HCT116 (cell line): ENCODE measurements around the gene NTN4. TPM values are rescaled to one million over a fixed set of nuclear protein-coding genes. Genes with fewer than 3 reads are reported as not detected.

Experiments
- ATAC-seq: fragments of 200-7000 bp; cut with Tn5 transposase; 2 replicates; pipeline ENCODE4 v1.9.1; 2020; ENCODE audit warnings: mild to moderate bottlenecking, moderate library complexity
- BruUV-seq: library from RNA; stranded (reverse); fragments of 400-500 nt; replicated peaks from 2 replicates; lab custom pipeline; 2021; lab: Mats Ljungman, UMichigan
- CTCF ChIA-PET: fragments of 300-600 bp; sonication (Branson Sonifier 250); formaldehyde crosslinking; loops from one replicate; lab custom pipeline; 2021; ENCODE audit warnings: antibody characterized with exemption; lab: Charles Lee
- POLR2A ChIA-PET: fragments of 300-600, 350-600 bp; sonication (Branson Sonifier 250); formaldehyde crosslinking; loops from one replicate; lab custom pipeline; 2021; ENCODE audit warnings: antibody characterized with exemption; lab: Charles Lee
- RAD21 ChIA-PET, 2 experiments: fragments of 300-600 bp; sonication (Branson Sonifier 250); formaldehyde crosslinking; loops; one replicate each; lab custom pipeline; 2023; ENCODE audit warnings: low total read pairs in 2 of 2; ENCODE audit not compliant: uncharacterized antibody in 2 of 2, unreplicated experiment in 2 of 2, low non-redundant PET in 1 of 2; lab: Charles Lee
- DNase-seq: peaks from one replicate; pipeline ENCODE4 v3.0.0-alpha.2; 2010; ENCODE audit warnings: low read depth, low spot score
- H2AFZ ChIP-seq: fragments of 200-600 bp; shearing (Covaris generic), sonication (generic); 2 replicates; pipeline ENCODE4 v1.6.1; 2017; ENCODE audit warnings: low read depth, mixed run types, mixed read lengths, antibody characterized with exemption, low read length; ENCODE audit not compliant: poor library complexity, severe bottlenecking
- H3K27ac ChIP-seq: 2 replicates; pipeline ENCODE4 v1.5.1; 2012; ENCODE audit warnings: low read depth, low read length
- H3K27me3 ChIP-seq: fragments of 200-600 bp; sonication (generic); 2 replicates; pipeline ENCODE4 v1.6.1; 2016; ENCODE audit warnings: mixed run types, low read length, mixed read lengths; ENCODE audit not compliant: insufficient read depth
- H3K36me3 ChIP-seq, 2 experiments: fragments of 200-500 bp in 1 of 2; fragments of 200-600 bp in 1 of 2; sonication (Bioruptor generic) in 1 of 2; sonication (generic) in 1 of 2; 2 replicates each; pipeline versions ENCODE4 v1.5.1 to v1.6.1; 2014 to 2016; ENCODE audit warnings: low read length in 2 of 2, inconsistent platforms in 1 of 2, mixed read lengths in 1 of 2, mixed run types in 1 of 2; ENCODE audit not compliant: insufficient read depth in 2 of 2, control insufficient read depth in 1 of 2
- H3K4me1 ChIP-seq, 2 experiments: fragments of 200-600 bp in 1 of 2; sonication (generic) in 1 of 2; 2 replicates each; pipeline versions ENCODE4 v1.5.1 to v1.6.1; 2012 to 2017; ENCODE audit warnings: low read length in 2 of 2, inconsistent platforms in 1 of 2, mild to moderate bottlenecking in 1 of 2, mixed read lengths in 1 of 2, mixed run types in 1 of 2, moderate library complexity in 1 of 2; ENCODE audit not compliant: insufficient read depth in 2 of 2, control insufficient read depth in 1 of 2
- H3K4me2 ChIP-seq: fragments of 200-600 bp; sonication (generic); 2 replicates; pipeline ENCODE4 v1.6.1; 2017; ENCODE audit warnings: mixed run types, low read length, mixed read lengths
- H3K4me3 ChIP-seq, 2 experiments: fragments of 200-600 bp in 1 of 2; sonication (generic) in 1 of 2; replicated peaks in 1 of 2; 2 replicates each; pipeline ENCODE4 v1.5.1; 2011 to 2016; ENCODE audit warnings: low read length in 2 of 2, control low read depth in 1 of 2, low read depth in 1 of 2, mild to moderate bottlenecking in 1 of 2, mixed read lengths in 1 of 2, mixed run types in 1 of 2
- H3K79me2 ChIP-seq: fragments of 200-600 bp; sonication (generic); 2 replicates; pipeline ENCODE4 v1.6.1; 2017; ENCODE audit warnings: mild to moderate bottlenecking, mixed run types, low read length, moderate library complexity, mixed read lengths; ENCODE audit not compliant: insufficient read depth
- H3K9ac ChIP-seq: fragments of 200-600 bp; sonication (generic); 2 replicates; pipeline ENCODE4 v1.6.1; 2016; ENCODE audit warnings: low read length, mixed read lengths
- H3K9me2 ChIP-seq: fragments of 200-600 bp; sonication (generic), shearing (Covaris generic); 2 replicates; pipeline ENCODE4 v1.6.1; 2017; ENCODE audit warnings: mixed run types, mild to moderate bottlenecking, moderate library complexity; ENCODE audit not compliant: insufficient read depth
- H3K9me3 ChIP-seq, 2 experiments: fragments of 200-500 bp in 1 of 2; fragments of 200-600 bp in 1 of 2; sonication (Bioruptor generic) in 1 of 2; sonication (generic) in 1 of 2; 2 replicates each; pipeline ENCODE4 v1.6.1; 2014 to 2017; ENCODE audit warnings: low read length in 2 of 2, mixed read lengths in 2 of 2, inconsistent platforms in 1 of 2, low read depth in 1 of 2, mild to moderate bottlenecking in 1 of 2, mixed run types in 1 of 2, moderate library complexity in 1 of 2; ENCODE audit not compliant: control insufficient read depth in 1 of 2, insufficient read depth in 1 of 2
- H4K20me1 ChIP-seq: fragments of 200-600 bp; sonication (generic), shearing (Covaris generic); 2 replicates; pipeline ENCODE4 v1.6.1; 2017; ENCODE audit warnings: mixed run types, mild to moderate bottlenecking, moderate library complexity; ENCODE audit not compliant: insufficient read depth
- CEBPB ChIP-seq: IDR thresholded peaks from 2 replicates; pipeline ENCODE4 v1.6.1; 2012; ENCODE audit warnings: low read depth
- EGR1 ChIP-seq: IDR thresholded peaks from 2 replicates; pipeline ENCODE4 v1.6.1; 2012; ENCODE audit warnings: low read depth
- ELF1 ChIP-seq: IDR thresholded peaks from 2 replicates; pipeline ENCODE4 v1.6.1; 2012; ENCODE audit warnings: low read depth, borderline replicate concordance
- EZH2 ChIP-seq: fragments of 200-600 bp; sonication (generic); IDR thresholded peaks from 2 replicates; pipeline ENCODE4 v1.6.1; 2017; ENCODE audit warnings: antibody characterized with exemption, mixed run types
- EZH2phosphoT487 ChIP-seq: fragments of 200-600 bp; IDR thresholded peaks from 2 replicates; pipeline ENCODE4 v1.6.1; 2018; ENCODE audit warnings: antibody characterized with exemption, borderline replicate concordance
- JUND ChIP-seq: IDR thresholded peaks from 2 replicates; pipeline ENCODE4 v1.6.1; 2012
- MAX ChIP-seq: IDR thresholded peaks from 2 replicates; pipeline ENCODE4 v1.6.1; 2012
- POLR2A ChIP-seq: IDR thresholded peaks from 2 replicates; pipeline ENCODE4 v1.7.0; 2011; ENCODE audit warnings: borderline replicate concordance; ENCODE audit not compliant: insufficient read depth, insufficient read length; ENCODE audit errors: extremely low read depth
- RAD21 ChIP-seq: IDR thresholded peaks from 2 replicates; pipeline ENCODE4 v1.6.1; 2012; ENCODE audit warnings: low read depth, mild to moderate bottlenecking
- SIN3A ChIP-seq: IDR thresholded peaks from 2 replicates; pipeline ENCODE4 v1.6.1; 2012; ENCODE audit warnings: low read depth
- SP1 ChIP-seq: IDR thresholded peaks from 2 replicates; pipeline ENCODE4 v1.6.1; 2012; ENCODE audit warnings: low read depth
- SRF ChIP-seq: IDR thresholded peaks from 2 replicates; pipeline ENCODE4 v1.6.1; 2012; ENCODE audit warnings: low read depth
- TCF7L2 ChIP-seq: IDR thresholded peaks from 2 replicates; pipeline ENCODE4 v1.7.0; 2011; ENCODE audit warnings: borderline replicate concordance, inconsistent platforms; ENCODE audit not compliant: insufficient read depth, insufficient read length; ENCODE audit errors: extremely low read depth
- ZFX ChIP-seq: fragments of 450-650 bp; IDR thresholded peaks from 2 replicates; pipeline ENCODE4 v1.6.1; 2017
- intact Hi-C: fragments of 100-400 bp; cut with micrococcal nuclease; formaldehyde crosslinking; loops from 2 replicates; pipeline ENCODE4 v1.10.0; 2022
- total RNA-seq: library from RNA; stranded (reverse); gene quantifications from one replicate; pipeline ENCODE4 v1.2.1, GENCODE V29; 2021; ENCODE audit not compliant: unreplicated experiment
- TF ChIP-seq, protein P1 (sequence below): IDR thresholded peaks from 2 replicates; pipeline ENCODE4 v1.6.1; 2012; ENCODE audit warnings: low read depth
- TF ChIP-seq, protein P2 (sequence below): IDR thresholded peaks from 2 replicates; pipeline ENCODE4 v1.6.1; 2012

The NTN4 gene
- total RNA-seq, 1 experiment from 2014 or later = 4.3 TPM

DNA sequence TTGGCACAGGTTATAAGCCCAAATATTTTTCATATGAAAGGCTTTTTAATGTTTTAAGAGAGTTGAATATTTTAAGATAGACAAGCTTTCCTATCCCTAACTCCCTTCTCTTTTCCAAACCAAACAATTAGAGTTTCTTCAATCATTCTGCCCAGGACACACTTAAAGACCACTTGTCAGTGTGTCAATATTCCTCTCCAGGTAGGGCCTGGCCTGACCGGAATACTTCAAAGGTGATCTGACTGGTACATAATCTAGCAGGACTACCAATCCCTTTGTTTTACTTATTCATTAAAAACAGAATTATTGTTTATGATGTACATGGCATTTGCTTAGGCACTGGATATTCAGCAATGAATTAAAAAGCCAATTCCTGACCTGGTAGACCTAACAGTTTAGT, 44.0 kb upstream of the NTN4 start:
- Histone ChIP-seq H3K9ac (no peak overlapping the region), H3K36me3 (no peaks in the 10 kb centered on the region), H3K4me3 (no peak overlapping the region), H3K79me2 (no peaks in the 10 kb centered on the region), H2AFZ (no peak overlapping the region), H3K9me2 (no peaks in the 10 kb centered on the region), H3K27me3 (no peaks in the 10 kb centered on the region), H3K4me1 (peaks cover 7 to 26% of the 10 kb centered on the region in 2 experiments; a peak in 3 of 4 replicates), H3K9me3 (no peaks in the 10 kb centered on the region), H4K20me1 (no peaks in the 10 kb centered on the region), H3K27ac (no peak overlapping the region), H3K4me2 (no peak overlapping the region)
- TF ChIP-seq JUND = no peak
- intact Hi-C loops = no loop called here
- CTCF ChIA-PET = no interaction called here
- no TSS peak for BruUV-seq
- POLR2A ChIA-PET = no interaction called here
- RAD21 ChIA-PET = no interaction called here
- no peak for ATAC-seq
- no peak for DNase-seq

- no TSS peak for BruUV-seq
- Histone ChIP-seq H4K20me1 (no peaks in the 10 kb centered on the region), H3K4me1 (no peaks in the 10 kb centered on the region), H3K36me3 (no peaks in the 10 kb centered on the region), H3K9me2 (no peaks in the 10 kb centered on the region), H3K4me2 (no peak overlapping the region), H2AFZ (no peak overlapping the region), H3K79me2 (no peaks in the 10 kb centered on the region), H3K9ac (no peak overlapping the region), H3K27ac (no peak overlapping the region), H3K27me3 (no peaks in the 10 kb centered on the region), H3K4me3 (no peak overlapping the region), H3K9me3 (no peaks in the 10 kb centered on the region)
- ATAC-seq (no peak), DNase-seq (no peak)
- POLR2A ChIA-PET = no interaction called here
- RAD21 ChIA-PET = no interaction called here
- intact Hi-C loops = no loop called here
- CTCF ChIA-PET = no interaction called here
- TF ChIP-seq RAD21 (no peak), EZH2 (no peak), SRF (no peak), CEBPB (no peak), SIN3A (no peak), ELF1 (no peak), TCF7L2 (no peak), SP1 (no peak), MAX (no peak), EZH2phosphoT487 (no peak), POLR2A (no peak), ZFX (no peak), EGR1 (no peak), JUND (no peak)
- TF ChIP-seq, protein P1, sequence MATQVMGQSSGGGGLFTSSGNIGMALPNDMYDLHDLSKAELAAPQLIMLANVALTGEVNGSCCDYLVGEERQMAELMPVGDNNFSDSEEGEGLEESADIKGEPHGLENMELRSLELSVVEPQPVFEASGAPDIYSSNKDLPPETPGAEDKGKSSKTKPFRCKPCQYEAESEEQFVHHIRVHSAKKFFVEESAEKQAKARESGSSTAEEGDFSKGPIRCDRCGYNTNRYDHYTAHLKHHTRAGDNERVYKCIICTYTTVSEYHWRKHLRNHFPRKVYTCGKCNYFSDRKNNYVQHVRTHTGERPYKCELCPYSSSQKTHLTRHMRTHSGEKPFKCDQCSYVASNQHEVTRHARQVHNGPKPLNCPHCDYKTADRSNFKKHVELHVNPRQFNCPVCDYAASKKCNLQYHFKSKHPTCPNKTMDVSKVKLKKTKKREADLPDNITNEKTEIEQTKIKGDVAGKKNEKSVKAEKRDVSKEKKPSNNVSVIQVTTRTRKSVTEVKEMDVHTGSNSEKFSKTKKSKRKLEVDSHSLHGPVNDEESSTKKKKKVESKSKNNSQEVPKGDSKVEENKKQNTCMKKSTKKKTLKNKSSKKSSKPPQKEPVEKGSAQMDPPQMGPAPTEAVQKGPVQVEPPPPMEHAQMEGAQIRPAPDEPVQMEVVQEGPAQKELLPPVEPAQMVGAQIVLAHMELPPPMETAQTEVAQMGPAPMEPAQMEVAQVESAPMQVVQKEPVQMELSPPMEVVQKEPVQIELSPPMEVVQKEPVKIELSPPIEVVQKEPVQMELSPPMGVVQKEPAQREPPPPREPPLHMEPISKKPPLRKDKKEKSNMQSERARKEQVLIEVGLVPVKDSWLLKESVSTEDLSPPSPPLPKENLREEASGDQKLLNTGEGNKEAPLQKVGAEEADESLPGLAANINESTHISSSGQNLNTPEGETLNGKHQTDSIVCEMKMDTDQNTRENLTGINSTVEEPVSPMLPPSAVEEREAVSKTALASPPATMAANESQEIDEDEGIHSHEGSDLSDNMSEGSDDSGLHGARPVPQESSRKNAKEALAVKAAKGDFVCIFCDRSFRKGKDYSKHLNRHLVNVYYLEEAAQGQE = no peak
- TF ChIP-seq, protein P2, sequence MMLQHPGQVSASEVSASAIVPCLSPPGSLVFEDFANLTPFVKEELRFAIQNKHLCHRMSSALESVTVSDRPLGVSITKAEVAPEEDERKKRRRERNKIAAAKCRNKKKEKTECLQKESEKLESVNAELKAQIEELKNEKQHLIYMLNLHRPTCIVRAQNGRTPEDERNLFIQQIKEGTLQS = no peak
These were observed 39.9 kb upstream of the NTN4 start for GRCh38 chr12:95830335-95831089.
